Esophagus squamous epithelium (tissue), 4 donors: ENCODE data around the gene MAN2B1.

Experiments used
- CTCF ChIP-seq, 6 experiments: fragments of 450-650 bp in 4 of 6; fragments of 200-600 bp in 2 of 6; sonication (generic) in 2 of 6; IDR thresholded peaks; one replicate each; pipeline ENCODE4 v1.5.1; 2016 to 2019; ENCODE audit warnings: antibody characterized with exemption in 6 of 6, mild to moderate bottlenecking in 4 of 6, moderate library complexity in 4 of 6
- POLR2A ChIP-seq, 4 donors: fragments of 450-650 bp; IDR thresholded peaks; one replicate each; pipeline ENCODE4 v1.6.1; 2017; ENCODE audit warnings: antibody characterized with exemption in 4 of 4, mild to moderate bottlenecking in 4 of 4, moderate library complexity in 3 of 4

- TF ChIP-seq CTCF (IDR thresholded peaks at IDR 0.05), result no peak
- TF ChIP-seq POLR2A (IDR thresholded peaks at IDR 0.05), result no peak
Observed at GRCh38 chr19:12703046-12703445, 36.5 kb upstream of the MAN2B1 start.
